HG03097 (cell line): Measurements from ENCODE around the gene ARL6IP6.

Source experiments
- ATAC-seq: cut with Tn5 transposase; IDR thresholded peaks from one replicate; pipeline ENCODE4 v1.9.1; 2021; ENCODE audit not compliant: unreplicated experiment, low FRiP score

The ARL6IP6 gene

DNA sequence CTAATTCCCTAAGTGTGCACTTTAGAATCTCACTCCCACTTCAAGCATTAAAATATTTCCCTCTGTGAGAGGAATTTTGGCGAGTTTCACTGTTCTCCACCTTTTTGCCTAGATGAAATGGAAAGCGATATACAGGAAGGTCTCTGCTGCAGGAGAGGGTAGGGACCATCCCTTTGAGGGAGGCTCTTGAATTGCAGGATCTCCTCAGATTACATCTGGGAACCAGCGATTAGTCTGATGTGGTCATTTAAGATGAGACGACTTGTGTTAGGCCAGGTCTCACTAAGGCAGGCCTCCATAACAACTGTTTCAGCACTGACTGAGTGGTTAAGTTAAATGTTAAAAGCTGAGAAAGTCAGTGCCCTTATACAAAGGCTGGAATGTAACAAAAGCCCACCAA is 74.6 kb downstream of the ARL6IP6 start:
- no peak for ATAC-seq

DNA sequence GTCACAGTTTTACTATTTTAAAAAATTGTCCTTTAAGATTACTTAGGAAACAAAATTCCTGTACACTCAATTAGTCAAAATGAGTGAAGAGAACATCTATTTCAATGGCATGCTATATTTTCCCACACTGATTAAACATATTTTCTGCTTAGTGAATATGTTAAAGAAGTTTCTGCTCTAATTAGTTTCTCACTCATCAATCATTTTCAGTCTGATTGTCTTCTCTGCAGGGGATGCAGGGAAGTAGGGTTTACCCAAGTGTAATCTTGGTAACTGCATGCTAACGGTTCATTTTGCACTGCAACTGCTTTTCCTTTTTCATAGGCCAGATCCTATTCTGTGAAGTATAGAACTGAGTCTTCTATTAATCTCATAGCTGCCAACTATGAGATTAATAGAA is 78.5 kb downstream of the ARL6IP6 start:
- ATAC-seq: no peak

- ATAC-seq: no peak
These were observed 86.4 kb downstream of the ARL6IP6 start for GRCh38 chr2:152804687-152805408.

GRCh38 chr2:152811916-152812315 is 93.5 kb downstream of the ARL6IP6 start:
- ATAC-seq: no peak
